Left ventricle myocardium inferior (tissue), 1 donor: ENCODE data around the gene CLSTN2. TPM values are rescaled to one million over a fixed set of nuclear protein-coding genes. Genes with fewer than 3 reads are reported as not detected.

Experiments
- DNase-seq: peaks from one replicate; pipeline ENCODE4 v3.0.0-alpha.2; 2020
- H3K27ac ChIP-seq: fragments of 200-600 bp; replicated peaks from 2 replicates; pipeline ENCODE4 v1.8.0; 2021
- H3K27me3 ChIP-seq: fragments of 200-600 bp; 2 replicates; pipeline ENCODE4 v1.8.0; 2021; ENCODE audit warnings: low read depth
- H3K36me3 ChIP-seq: fragments of 200-600 bp; 2 replicates; pipeline ENCODE4 v1.8.0; 2021
- H3K4me1 ChIP-seq: fragments of 200-600 bp; 2 replicates; pipeline ENCODE4 v1.8.0; 2021
- H3K4me3 ChIP-seq: fragments of 200-600 bp; 2 replicates; pipeline ENCODE4 v1.8.0; 2021; ENCODE audit warnings: mild to moderate bottlenecking, moderate library complexity
- H3K9me3 ChIP-seq: fragments of 200-600 bp; replicated peaks from 2 replicates; pipeline ENCODE4 v1.8.0; 2021
- intact Hi-C: fragments of 100-400 bp; cut with micrococcal nuclease; formaldehyde crosslinking; loops from one replicate; pipeline ENCODE4 v1.11.0; 2022
- total RNA-seq: library from RNA; stranded (reverse); fragmentation: NEBNext Ultra II Directional; extraction: Animal tissue kit (Norgen Biotek cat#: 25700); gene quantifications from one replicate; pipeline ENCODE4 v1.2.1, GENCODE V29; 2021
- TF ChIP-seq, protein P1 (sequence below): fragments of 200-600 bp; IDR thresholded peaks from 2 replicates; pipeline ENCODE4 v1.8.0; 2021; ENCODE audit warnings: antibody characterized with exemption, mild to moderate bottlenecking, borderline replicate concordance
- donor health status: DM: no; HTN: yes; CAD: no; lungs with severe emphysema.

Gene CLSTN2
- total RNA-seq, 1 donor from 2014 or later = 7.0 TPM

DNA sequence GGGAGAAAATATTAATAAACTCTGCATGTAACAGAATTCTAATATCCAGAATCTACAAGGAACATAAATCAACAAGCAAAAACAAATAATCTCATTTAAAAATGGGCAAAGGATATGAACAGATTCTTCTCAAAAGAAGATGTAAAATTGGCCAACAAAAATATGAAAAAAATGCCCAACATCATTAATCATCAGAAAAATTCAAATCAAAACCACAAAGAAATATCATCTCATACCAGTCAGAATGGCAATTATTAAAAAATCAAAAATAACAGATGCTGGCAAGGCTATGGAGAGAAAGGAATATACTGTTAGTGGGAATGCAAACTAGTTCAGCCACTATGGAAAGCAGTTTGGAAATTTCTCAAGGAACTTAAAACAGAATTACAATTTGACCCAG lies 592.2 kb downstream of the CLSTN2 start:
- Histone ChIP-seq H3K27me3 (peaks cover 14% of the 10 kb centered on the region), H3K36me3 (no peaks in the 10 kb centered on the region), H3K4me3 (no peak overlapping the region), H3K4me1 (peaks cover 7% of the 10 kb centered on the region), H3K27ac (no peak overlapping the region), H3K9me3 (no peaks in the 10 kb centered on the region)
- intact Hi-C loops = no loop called here
- no peak for DNase-seq
- TF ChIP-seq, protein P1, sequence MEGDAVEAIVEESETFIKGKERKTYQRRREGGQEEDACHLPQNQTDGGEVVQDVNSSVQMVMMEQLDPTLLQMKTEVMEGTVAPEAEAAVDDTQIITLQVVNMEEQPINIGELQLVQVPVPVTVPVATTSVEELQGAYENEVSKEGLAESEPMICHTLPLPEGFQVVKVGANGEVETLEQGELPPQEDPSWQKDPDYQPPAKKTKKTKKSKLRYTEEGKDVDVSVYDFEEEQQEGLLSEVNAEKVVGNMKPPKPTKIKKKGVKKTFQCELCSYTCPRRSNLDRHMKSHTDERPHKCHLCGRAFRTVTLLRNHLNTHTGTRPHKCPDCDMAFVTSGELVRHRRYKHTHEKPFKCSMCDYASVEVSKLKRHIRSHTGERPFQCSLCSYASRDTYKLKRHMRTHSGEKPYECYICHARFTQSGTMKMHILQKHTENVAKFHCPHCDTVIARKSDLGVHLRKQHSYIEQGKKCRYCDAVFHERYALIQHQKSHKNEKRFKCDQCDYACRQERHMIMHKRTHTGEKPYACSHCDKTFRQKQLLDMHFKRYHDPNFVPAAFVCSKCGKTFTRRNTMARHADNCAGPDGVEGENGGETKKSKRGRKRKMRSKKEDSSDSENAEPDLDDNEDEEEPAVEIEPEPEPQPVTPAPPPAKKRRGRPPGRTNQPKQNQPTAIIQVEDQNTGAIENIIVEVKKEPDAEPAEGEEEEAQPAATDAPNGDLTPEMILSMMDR = no peak

DNA sequence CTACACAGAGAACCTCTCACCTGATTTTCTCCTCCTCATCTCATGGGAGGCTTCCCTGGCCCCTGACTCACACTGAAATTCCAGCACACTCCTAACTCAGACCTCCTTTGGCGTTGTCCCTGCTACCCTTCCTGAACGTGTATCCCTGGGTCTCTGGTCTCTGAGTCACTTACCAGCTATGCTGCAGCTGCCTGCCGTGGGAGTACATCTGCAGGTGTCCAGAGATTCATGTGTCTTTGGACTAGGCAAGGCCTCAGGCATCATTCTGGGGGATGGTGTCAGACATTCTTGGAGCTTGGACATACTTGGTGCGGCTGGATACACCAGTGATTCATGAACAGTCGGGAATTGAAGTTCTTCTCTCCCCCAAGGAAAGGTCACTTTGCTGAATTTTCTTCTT lies 594.1 kb downstream of the CLSTN2 start:
- intact Hi-C loops = no loop called here
- Histone ChIP-seq H3K4me1 (peaks cover 7% of the 10 kb centered on the region), H3K27ac (no peak overlapping the region), H3K36me3 (no peaks in the 10 kb centered on the region), H3K27me3 (no peaks in the 10 kb centered on the region), H3K9me3 (peaks cover 2% of the 10 kb centered on the region), H3K4me3 (no peak overlapping the region)
- TF ChIP-seq, protein P1 = no peak
- DNase-seq = no peak

DNA sequence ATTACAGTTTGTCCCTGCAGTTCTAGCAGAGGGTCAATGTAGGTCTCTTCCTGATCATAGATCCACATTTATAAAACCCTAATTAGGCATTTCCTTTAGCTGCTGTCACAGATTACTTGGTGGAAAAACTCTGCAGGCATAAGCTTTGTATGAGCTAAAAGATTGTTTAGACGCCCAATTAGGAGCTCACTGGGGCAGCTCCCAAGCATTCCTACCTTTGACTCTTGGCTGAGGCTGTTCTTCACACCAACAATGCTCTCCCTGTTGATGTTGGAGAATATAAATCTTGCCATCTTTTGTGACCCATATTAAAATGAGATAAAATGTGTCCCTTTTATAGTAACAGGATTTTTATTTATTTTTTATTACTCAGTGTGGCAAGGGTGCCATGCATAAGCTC lies 594.6 kb downstream of the CLSTN2 start:
- peaks cover 7% of the 10 kb centered on the region for H3K4me1 ChIP-seq
- H3K27ac ChIP-seq = no peak overlapping the region
- no peak for DNase-seq
- peaks cover 7% of the 10 kb centered on the region for H3K9me3 ChIP-seq
- H3K4me3 ChIP-seq = no peak overlapping the region
- no peaks in the 10 kb centered on the region for H3K36me3 ChIP-seq
- no peaks in the 10 kb centered on the region for H3K27me3 ChIP-seq
- intact Hi-C loops = no loop called here
- TF ChIP-seq, protein P1 = no peak

DNA sequence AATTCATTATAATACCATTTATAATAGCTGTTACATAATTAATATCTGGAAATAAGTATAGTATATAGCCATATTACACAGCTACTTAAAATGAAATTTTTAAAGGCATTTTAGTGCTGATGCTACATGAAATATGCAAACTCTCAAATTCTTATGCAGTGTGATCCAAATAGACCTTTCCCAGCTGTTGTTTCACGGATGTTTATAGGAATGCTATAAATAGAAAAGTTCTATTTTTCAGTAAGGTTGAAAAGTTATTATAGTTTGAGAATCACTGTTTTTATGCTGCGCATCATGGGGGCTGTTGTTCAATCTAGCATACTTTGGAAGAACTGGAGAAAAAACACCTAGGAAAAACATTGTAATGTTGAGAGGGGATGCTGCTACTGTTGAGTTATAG lies 595.1 kb downstream of the CLSTN2 start:
- H3K4me1 ChIP-seq = peaks cover 7% of the 10 kb centered on the region
- no peaks in the 10 kb centered on the region for H3K27me3 ChIP-seq
- intact Hi-C loops = no loop called here
- TF ChIP-seq, protein P1 = no peak
- peaks cover 13% of the 10 kb centered on the region for H3K9me3 ChIP-seq
- H3K36me3 ChIP-seq = no peaks in the 10 kb centered on the region
- no peak for DNase-seq
- H3K4me3 ChIP-seq = no peak overlapping the region
- no peak overlapping the region for H3K27ac ChIP-seq

DNA sequence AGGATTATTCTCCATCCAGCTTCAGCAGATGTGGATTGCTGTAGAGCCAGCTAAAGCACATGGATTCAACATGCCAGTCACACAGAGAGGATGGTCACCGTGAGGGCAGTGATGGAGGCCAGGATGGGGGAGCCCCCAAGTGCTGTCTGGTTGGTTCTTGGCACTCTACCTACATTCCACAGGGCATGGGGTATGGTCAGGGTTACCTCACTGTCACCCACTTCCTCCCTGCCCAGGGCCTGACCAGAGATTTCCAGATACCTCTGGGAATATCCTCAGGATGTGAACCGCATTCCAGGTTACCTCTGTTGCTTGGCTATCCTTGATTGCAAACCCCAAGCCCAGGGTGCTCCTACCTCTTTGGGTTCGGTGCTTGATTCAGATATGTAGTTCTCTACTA lies 595.6 kb downstream of the CLSTN2 start:
- Histone ChIP-seq H3K4me3 (no peak overlapping the region), H3K27me3 (no peaks in the 10 kb centered on the region), H3K4me1 (peaks cover 7% of the 10 kb centered on the region), H3K27ac (no peak overlapping the region), H3K36me3 (no peaks in the 10 kb centered on the region), H3K9me3 (peaks cover 15% of the 10 kb centered on the region)
- TF ChIP-seq, protein P1 = no peak
- intact Hi-C loops = no loop called here
- no peak for DNase-seq

DNA sequence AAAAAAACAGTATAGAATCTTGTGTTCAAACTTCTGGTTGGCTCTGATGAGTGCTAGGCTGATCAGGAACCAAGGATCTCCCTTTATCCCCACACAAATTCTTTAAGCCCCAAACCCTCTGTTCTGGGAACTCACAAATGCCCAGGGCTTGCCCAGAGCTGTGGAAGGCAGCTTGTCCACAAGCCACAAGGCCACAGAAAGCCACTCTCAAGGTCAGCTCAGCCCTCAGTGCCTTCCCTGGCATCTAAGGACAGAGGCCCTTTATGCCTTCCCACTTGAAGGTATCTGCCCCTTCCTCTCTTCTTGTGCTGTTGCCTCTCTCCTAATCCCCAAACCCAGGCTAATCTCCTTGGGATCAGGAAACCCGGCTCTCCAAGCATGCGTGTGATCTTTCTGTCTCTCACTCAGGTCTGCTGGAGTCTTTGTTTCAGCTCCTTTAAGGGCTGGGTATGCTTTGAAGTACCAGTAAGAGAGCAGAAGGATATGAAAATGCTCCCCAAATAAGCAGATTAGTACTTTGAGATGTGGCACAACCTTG lies 597.9 kb downstream of the CLSTN2 start:
- H3K27ac ChIP-seq = no peak overlapping the region
- no peak overlapping the region for H3K4me3 ChIP-seq
- DNase-seq = no peak
- peaks cover 12% of the 10 kb centered on the region for H3K4me1 ChIP-seq
- peaks cover 15% of the 10 kb centered on the region for H3K9me3 ChIP-seq
- TF ChIP-seq, protein P1 = no peak
- no peaks in the 10 kb centered on the region for H3K36me3 ChIP-seq
- no peaks in the 10 kb centered on the region for H3K27me3 ChIP-seq
- intact Hi-C loops = no loop called here
